Measurements from ENCODE around the gene KIF6. TPM values are rescaled to one million over a fixed set of nuclear protein-coding genes. Genes with fewer than 3 reads are reported as not detected.

KIF6 gene
- total and polyA plus RNA-seq, 4 donors = 1.1 to 7.8 (median 4.5) TPM

DNA sequence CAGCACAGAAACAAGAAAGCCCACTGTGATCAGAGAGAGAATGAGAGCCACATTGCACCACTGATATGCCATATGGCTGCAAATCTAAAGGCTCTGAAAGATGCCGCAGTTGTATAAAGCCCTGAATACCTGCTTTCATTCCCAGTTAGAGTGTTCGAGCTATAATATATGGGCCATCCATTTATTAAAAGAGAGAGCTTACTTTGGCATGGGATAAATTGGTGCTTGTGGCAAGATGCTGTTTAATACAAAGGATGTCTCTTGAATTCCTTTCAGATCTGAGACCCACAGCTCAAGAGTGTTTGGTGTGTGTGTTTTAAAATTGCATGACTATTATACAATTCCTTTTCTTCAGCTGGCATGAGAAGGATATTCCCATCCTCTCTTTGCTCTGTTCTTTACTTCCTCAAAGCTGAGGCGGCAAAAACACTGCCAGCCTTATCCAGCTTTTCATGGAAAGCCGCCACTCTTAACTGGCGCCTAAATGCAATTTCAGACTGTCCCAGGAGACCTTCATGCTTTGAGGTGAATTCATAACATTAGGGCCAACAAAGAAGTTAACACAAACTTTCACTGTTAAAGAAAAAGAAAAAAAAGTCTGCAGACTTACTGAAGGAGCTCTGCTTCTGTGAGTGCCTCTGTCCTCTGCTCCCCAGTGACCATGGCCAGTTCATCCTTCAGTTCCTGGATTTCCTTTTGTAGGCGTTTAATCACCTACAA, 147.6 kb downstream of the KIF6 start:
- ATAC-seq (ENCODE audit: insufficient read depth, low FRiP score) = no peak
- TF ChIP-seq, protein P1, sequence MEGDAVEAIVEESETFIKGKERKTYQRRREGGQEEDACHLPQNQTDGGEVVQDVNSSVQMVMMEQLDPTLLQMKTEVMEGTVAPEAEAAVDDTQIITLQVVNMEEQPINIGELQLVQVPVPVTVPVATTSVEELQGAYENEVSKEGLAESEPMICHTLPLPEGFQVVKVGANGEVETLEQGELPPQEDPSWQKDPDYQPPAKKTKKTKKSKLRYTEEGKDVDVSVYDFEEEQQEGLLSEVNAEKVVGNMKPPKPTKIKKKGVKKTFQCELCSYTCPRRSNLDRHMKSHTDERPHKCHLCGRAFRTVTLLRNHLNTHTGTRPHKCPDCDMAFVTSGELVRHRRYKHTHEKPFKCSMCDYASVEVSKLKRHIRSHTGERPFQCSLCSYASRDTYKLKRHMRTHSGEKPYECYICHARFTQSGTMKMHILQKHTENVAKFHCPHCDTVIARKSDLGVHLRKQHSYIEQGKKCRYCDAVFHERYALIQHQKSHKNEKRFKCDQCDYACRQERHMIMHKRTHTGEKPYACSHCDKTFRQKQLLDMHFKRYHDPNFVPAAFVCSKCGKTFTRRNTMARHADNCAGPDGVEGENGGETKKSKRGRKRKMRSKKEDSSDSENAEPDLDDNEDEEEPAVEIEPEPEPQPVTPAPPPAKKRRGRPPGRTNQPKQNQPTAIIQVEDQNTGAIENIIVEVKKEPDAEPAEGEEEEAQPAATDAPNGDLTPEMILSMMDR (IDR thresholded peaks at IDR 0.05; ENCODE audit: control extremely low read depth, extremely low read depth) = no peak
- WGBS, 2 donors = 84 to 87% methylated on average over 6 of the region's 6 CpGs

GRCh38 chr6:39576556-39577303, 148.5 kb downstream of the KIF6 start:
- H3K4me1 ChIP-seq (ENCODE audit: control insufficient read depth in 5 of 5, insufficient read depth in 5 of 5, low read length in 5 of 5) = peaks cover 0 to 23% (median 0%) of the 10 kb centered on the region in 5 donors
- TF ChIP-seq, protein P1 (IDR thresholded peaks at IDR 0.05; ENCODE audit: control extremely low read depth, extremely low read depth) = no peak
- H3K9me3 ChIP-seq (ENCODE audit: control insufficient read depth in 4 of 4, insufficient read depth in 3 of 4, low read length in 3 of 4) = peaks cover 0 to 2% (median 0%) of the 10 kb centered on the region in 4 donors
- no peak for ATAC-seq (ENCODE audit: insufficient read depth, low FRiP score)
- no peak overlapping the region for H3K4me3 ChIP-seq
- no peak overlapping the region for H3K9ac ChIP-seq (ENCODE audit: insufficient read depth in 1 of 2, low read length in 2 of 2)
- DNase-seq = no peak
- 85 to 88% methylated on average over 4 of the region's 4 CpGs for WGBS, 2 donors
- H3K36me3 ChIP-seq (ENCODE audit: control insufficient read depth in 4 of 4, insufficient read depth in 4 of 4, low read length in 4 of 4) = no peaks in the 10 kb centered on the region
- no peak overlapping the region for H3K27ac ChIP-seq (ENCODE audit: low read depth in 1 of 2, low read length in 1 of 2)
- H3K27me3 ChIP-seq (ENCODE audit: control insufficient read depth in 3 of 3, insufficient read depth in 3 of 3, low read length in 2 of 3) = no peaks in the 10 kb centered on the region

More for the DNA sequence above, 147.6 kb downstream of the KIF6 start:
- Histone ChIP-seq H3K9me3 (ENCODE audit: control insufficient read depth in 4 of 4, insufficient read depth in 3 of 4, low read length in 3 of 4) (peaks cover 0 to 2% (median 0%) of the 10 kb centered on the region in 4 donors), H3K4me1 (ENCODE audit: control insufficient read depth in 5 of 5, insufficient read depth in 5 of 5, low read length in 5 of 5) (peaks cover 0 to 23% (median 0%) of the 10 kb centered on the region in 5 donors), H3K9ac (ENCODE audit: insufficient read depth in 1 of 2, low read length in 2 of 2) (no peak overlapping the region), H3K36me3 (ENCODE audit: control insufficient read depth in 4 of 4, insufficient read depth in 4 of 4, low read length in 4 of 4) (no peaks in the 10 kb centered on the region), H3K27ac (ENCODE audit: low read depth in 1 of 2, low read length in 1 of 2) (no peak overlapping the region), H3K27me3 (ENCODE audit: control insufficient read depth in 3 of 3, insufficient read depth in 3 of 3, low read length in 2 of 3) (no peaks in the 10 kb centered on the region), H3K4me3 (no peak overlapping the region)
- DNase-seq = no peak

DNA sequence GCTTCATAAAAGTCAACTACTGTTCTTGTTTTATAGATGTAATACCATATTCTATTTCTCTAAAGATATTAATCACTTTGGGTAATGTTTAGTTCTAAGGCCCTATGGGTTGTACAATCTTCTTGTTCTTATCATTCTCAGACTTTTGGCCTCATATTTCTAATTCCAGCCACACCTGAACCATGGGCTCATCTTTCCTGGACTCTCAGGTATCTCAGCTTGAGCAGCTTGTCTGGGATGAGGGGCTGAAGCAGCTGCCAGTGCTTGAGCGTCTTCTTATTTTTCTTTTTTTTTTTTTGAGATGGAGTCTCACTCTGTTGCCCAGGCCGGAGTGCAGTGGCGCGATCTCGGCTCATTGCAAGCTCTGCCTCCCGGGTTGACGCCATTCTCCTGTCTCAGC, 150.2 kb downstream of the KIF6 start:
- Histone ChIP-seq H3K36me3 (ENCODE audit: control insufficient read depth in 4 of 4, insufficient read depth in 4 of 4, low read length in 4 of 4) (no peaks in the 10 kb centered on the region), H3K9ac (ENCODE audit: insufficient read depth in 1 of 2, low read length in 2 of 2) (no peak overlapping the region), H3K27ac (ENCODE audit: low read depth in 1 of 2, low read length in 1 of 2) (no peak overlapping the region), H3K27me3 (ENCODE audit: control insufficient read depth in 3 of 3, insufficient read depth in 3 of 3, low read length in 2 of 3) (no peaks in the 10 kb centered on the region), H3K9me3 (ENCODE audit: control insufficient read depth in 4 of 4, insufficient read depth in 3 of 4, low read length in 3 of 4) (peaks cover 0 to 2% (median 0%) of the 10 kb centered on the region in 4 donors), H3K4me1 (ENCODE audit: control insufficient read depth in 5 of 5, insufficient read depth in 5 of 5, low read length in 5 of 5) (peaks cover 0 to 23% (median 0%) of the 10 kb centered on the region in 5 donors), H3K4me3 (no peak overlapping the region)
- 88 to 91% methylated on average over 7 of the region's 7 CpGs for WGBS, 2 donors
- no peak for DNase-seq
- TF ChIP-seq, protein P1 (IDR thresholded peaks at IDR 0.05; ENCODE audit: control extremely low read depth, extremely low read depth) = no peak
- no peak for ATAC-seq (ENCODE audit: insufficient read depth, low FRiP score)

Measured in lung (tissue), 12 donors.